Raji (cell line): ENCODE measurements around the gene PALLD.

Experiments used
- POLR2A ChIP-seq: IDR thresholded peaks from 2 replicates; pipeline ENCODE4 v1.6.1; 2011; ENCODE audit warnings: low read depth, low read length, control low read depth; ENCODE audit not compliant: insufficient read depth

Gene PALLD

GRCh38 chr4:168758351-168758876 lies 261.6 kb downstream of the PALLD start:
- no peak for TF ChIP-seq POLR2A

GRCh38 chr4:168759321-168759720 lies 262.5 kb downstream of the PALLD start:
- no peak for TF ChIP-seq POLR2A

- no peak for TF ChIP-seq POLR2A
Observed at GRCh38 chr4:168759959-168760527, 263.2 kb downstream of the PALLD start.

GRCh38 chr4:168761066-168761465 lies 264.2 kb downstream of the PALLD start:
- no peak for TF ChIP-seq POLR2A

GRCh38 chr4:168765322-168765721 lies 268.5 kb downstream of the PALLD start:
- TF ChIP-seq POLR2A = no peak

GRCh38 chr4:168765726-168766125 lies 268.9 kb downstream of the PALLD start:
- no peak for TF ChIP-seq POLR2A

GRCh38 chr4:168766604-168767316 lies 269.9 kb downstream of the PALLD start:
- no peak for TF ChIP-seq POLR2A

- TF ChIP-seq POLR2A = no peak
Observed at GRCh38 chr4:168769416-168769815, 272.6 kb downstream of the PALLD start.

- no peak for TF ChIP-seq POLR2A
Observed at GRCh38 chr4:168769837-168770236, 273.0 kb downstream of the PALLD start.

- TF ChIP-seq POLR2A = no peak
Observed at GRCh38 chr4:168771251-168771650, 274.4 kb downstream of the PALLD start.

GRCh38 chr4:168773388-168774195 lies 276.7 kb downstream of the PALLD start:
- no peak for TF ChIP-seq POLR2A

- TF ChIP-seq POLR2A = no peak
Observed at GRCh38 chr4:168776382-168776781, 279.5 kb downstream of the PALLD start.

- TF ChIP-seq POLR2A = no peak
Observed at GRCh38 chr4:168777277-168777965, 280.6 kb downstream of the PALLD start.

- no peak for TF ChIP-seq POLR2A
Observed at GRCh38 chr4:168781341-168781740, 284.5 kb downstream of the PALLD start.

- TF ChIP-seq POLR2A = no peak
Observed at GRCh38 chr4:168781926-168782325, 285.1 kb downstream of the PALLD start.
